HS-5 (cell line): ENCODE measurements around the gene BCAS4.
A peak's percentile ranks its signal among the peaks of the same experiment; 100 is the strongest.
"Not testable (repeated sequence)": the region's sequence is repeated elsewhere in the genome, so short reads cannot be mapped to it uniquely, and the experiment has no call there.

Source experiments
- DNase-seq: peaks from one replicate; pipeline ENCODE4 v3.0.0-alpha.2; 2012; ENCODE audit warnings: low read depth

Gene BCAS4, protein sequence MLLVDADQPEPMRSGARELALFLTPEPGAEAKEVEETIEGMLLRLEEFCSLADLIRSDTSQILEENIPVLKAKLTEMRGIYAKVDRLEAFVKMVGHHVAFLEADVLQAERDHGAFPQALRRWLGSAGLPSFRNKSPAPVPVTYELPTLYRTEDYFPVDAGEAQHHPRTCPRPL

DNA sequence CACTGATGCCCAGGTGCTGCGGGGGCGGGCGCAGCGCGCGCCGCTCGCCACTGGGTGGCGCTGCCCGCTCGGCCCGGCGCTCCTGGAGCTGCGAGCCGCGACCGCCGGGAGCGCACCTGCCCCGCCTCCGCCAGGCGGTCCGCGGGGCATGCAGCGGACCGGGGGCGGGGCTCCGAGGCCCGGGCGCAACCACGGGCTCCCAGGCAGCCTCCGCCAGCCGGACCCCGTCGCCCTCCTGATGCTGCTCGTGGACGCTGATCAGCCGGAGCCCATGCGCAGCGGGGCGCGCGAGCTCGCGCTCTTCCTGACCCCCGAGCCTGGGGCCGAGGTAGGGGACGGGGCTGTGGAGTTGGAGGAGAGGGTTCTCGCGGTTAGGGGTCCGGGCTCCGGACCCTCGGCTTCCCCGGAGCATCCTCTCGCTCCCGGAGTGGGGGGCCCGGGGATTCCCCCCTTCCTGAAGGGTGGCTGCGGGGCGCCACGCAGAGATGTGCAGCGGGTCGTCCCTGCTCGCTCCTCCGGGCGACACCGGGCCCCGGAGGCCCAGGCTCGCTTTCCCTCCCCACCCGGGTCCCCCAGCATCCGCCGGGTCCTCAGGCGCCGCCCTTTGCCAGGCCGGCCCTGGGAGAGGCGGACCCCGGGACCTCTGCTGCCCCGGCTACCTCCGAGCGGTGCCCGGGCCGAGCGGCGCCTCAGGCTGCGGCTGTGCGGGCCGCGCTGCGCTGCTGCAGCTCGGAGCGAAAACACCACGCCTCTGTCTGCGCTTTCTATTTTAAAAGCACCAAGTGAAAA is at the start of gene BCAS4:
TSS of gene BCAS4 (plus strand) at position 216 of the 789 bp plus-strand sequence. CDS start at position 239, 23 bp downstream.
- peak; percentile 89 for DNase-seq

DNA sequence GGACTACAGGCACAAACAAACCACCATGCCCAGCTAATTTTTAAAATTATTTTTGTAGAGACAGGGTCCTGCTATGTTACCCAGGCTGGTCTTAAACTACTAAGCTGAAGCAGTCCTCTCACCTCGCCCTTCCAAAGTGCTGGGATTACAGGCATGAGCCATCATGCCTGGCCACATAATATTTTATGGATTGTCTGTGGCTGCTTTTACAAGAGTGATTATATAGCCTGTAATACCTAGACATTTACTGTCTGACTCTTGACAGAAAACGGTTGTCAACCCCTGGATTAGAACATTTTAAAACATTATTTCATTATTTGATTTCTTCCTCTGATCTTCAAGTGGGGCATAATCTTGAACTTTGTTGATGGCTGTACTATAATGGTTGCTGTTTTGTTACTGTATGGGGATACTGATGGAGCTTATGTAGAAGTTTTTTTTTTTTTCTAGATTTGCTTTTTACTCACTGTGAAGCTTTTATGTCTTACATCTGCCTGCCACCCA is 49.2 kb upstream of the BCAS4 start:
- DNase-seq, result no peak

DNA sequence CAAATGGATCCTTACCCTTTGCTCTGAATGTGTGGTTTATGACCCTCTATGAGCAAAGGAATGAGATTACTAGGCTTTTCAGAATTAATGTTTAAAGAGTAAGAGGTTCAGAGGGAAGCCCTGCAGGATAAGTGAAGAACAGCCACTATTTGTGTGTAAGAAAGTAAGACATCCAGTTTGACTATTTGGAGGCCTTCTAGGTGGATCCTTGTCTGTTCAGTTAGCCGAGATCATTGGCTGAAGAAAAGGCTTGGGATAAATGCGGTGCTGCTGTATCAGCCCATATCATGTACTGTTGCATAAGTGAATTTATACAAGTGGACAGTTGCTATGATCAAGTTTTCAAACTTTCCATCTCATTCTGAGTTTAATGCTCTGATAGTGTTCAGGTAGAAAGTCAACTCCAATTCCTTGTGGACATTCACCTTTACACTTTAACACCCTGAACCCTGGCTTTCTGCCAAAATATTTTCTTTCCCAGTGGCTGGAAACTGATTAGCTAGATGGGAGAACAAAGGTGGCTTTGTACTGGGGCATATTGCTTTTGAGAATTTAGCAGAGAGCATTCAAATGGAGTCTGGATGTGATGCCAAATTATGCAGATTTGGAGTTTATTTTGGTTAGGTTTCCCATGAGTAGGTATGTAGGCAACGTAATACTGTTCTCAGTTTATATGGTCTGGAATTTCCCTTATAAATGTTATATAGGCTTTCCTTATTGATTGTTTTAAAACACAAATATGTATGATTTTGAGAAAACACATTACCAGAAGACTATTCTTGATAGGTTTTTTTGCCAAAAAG is 48.5 kb upstream of the BCAS4 start:
- DNase-seq, result no peak

DNA sequence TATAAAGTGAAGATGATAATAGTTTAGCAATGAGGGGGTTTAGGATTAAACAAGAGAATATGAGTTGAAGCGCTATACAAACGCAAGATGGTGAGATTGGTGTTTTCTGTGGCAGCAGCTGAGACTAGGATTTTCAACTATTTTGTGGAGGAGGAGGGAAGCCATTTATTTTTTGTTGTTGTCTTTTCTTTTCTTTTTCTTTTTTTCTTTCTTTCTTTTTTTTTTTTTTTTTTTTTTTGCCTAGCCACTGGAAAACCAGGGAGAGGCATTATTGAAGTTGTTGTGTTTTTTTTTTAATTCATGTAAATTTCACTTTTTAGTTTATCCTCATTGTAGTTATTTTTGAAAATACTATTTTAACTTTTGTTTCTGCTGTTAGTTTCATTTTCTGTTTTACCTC is 47.6 kb upstream of the BCAS4 start:
- no peak for DNase-seq

DNA sequence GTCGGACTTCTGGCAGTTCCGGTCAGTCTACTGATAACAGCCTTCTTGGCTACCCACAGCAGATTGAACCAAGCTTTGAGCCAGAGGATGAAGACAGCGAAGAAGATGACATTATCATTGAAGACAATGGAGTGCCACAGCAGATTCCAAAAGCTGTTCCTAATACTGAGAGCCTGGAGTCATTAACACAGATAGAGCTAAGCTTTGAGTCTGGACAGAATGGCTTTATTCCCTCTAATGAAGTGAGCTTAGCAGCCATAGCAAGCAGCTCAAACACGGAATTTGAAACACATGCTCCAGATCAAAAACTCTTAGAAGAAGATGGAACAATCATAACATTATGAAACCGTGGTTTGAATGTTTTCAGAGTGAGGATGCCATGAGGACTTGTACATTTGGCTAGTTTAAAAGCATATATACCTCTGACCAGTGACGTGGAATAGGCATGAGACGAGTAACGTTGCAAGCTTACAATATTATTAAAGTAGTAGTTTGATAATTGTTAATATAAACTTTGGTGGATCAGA is 44.7 kb upstream of the BCAS4 start:
- no peak for DNase-seq

DNA sequence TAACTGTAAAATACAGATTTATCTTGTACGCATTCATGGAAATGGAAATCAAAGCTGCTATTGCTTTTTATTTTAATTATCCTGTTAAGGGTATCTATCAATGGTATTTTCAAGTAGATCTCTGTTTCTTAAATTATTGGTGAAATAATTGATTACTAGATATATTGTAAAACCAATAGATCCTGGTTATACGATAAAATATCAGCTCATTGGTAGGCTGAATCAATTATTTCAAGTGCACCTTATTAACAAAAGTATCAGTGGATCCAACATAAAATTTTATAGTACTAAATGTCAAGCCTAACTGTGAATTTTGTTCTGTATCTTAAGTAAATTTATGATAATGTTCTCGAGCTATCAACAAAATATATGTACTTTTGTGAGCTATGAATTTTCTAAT is 41.7 kb upstream of the BCAS4 start:
- DNase-seq, result no peak

DNA sequence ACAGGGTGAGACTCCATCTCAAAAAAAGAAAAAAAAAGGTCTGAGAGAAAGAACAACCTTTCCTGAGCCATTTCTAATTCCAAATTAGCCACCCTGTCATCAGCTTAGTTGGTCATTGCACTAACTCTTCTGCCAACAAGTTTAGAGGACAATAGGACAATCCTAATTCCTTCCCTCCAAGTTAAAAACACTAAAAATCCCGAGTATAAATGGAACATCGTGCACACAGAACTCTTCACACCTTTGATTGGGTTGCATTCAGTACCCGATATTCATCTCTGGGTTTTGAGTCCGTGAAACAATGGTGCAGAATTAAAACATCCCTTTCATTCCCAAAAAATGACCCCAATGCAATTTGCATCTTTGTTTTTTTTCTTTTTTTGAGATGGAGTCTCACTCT is 40.4 kb upstream of the BCAS4 start:
- no peak for DNase-seq

DNA sequence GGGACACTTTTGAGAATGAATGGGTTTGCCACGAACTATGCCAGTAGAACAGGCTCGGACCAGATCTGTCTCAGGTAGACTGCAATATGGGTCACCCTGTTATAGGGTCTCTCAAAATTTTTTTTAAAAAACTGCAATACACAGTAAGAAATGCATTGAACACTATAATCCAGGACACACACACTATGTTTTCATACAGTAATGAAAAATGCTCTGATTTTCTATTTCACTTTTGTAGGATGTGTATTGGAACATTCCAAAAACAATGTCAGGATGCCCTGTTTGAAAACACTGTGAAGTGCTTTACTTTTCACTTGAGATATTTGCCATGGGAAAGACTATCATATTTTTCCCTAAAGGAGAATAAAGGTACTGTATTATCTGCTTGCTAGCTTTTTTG is 38.4 kb upstream of the BCAS4 start:
- no peak for DNase-seq

DNA sequence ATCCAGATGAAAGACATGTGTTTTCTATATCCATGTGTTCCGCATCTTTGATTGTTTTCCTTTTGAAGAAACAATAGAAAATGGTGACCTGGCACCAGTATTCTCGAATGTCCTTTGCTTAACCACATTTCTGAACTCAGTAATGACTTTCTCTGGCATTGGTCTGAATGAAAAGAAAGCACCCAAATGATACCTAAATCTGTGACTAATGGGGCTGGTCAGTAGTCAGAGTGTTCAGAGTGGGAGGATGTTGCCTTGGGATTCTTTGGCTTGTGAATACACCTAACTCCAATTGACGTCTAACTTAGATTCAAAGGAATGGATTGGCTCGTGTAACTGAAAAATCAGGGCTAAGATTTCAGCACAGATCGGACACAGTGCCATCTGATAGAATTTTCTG is 36.4 kb upstream of the BCAS4 start:
- no peak for DNase-seq

DNA sequence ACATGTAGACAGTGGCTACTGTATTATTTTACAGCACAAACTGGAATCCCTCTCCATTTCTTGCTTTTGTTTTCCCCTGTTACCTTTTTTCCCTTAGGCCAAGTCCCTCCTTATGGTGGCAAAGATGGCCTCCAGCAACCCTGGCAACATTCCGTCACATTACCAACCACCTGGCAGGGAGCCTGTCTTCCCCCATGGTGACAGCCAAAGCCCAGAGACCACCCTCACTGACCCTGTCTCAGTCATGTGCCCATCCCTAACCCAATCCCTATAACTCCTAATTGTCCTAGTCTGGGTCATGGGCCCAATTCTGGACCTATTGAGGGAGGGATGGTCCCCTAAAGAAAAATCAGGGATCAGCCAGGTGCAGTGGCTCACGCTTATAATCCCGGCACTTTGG is 35.9 kb upstream of the BCAS4 start:
- DNase-seq, result no peak

DNA sequence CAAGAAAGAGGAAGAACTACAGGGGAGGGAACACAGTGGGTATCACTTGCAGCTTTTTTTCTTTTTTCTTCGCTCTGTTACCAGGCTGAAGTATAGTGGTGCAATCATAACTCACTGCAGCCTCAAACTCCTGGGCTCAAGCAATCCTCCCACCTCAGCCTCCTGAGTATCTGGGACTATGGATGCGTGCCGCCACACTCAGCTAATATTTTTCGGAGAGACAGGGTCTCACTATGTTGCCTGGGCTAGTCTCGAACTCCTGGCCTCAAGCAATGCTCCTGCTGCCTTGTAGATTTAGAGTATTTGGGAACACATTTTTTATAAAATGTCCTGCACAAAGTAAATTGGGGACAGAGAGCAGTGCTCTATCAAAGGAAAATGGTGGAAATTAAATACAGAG is 35.2 kb upstream of the BCAS4 start:
- no peak for DNase-seq

DNA sequence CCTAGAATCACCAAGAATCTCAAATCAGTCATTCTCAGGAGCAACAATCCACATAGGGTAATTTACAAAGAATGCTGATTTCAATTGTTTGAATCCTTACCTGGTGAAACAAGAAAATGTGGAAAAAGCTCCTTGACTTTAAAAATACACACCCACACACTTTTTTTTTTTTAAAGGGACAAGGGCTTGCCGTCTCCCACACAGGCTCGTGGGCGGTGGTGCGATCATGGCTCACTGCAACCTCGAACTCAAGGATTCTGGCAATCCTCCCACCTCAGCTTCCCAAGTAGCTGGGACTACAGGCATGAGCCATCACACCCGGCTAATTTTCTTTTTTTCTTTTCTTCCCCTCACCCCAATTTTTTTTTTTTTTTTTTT is 32.8 kb upstream of the BCAS4 start:
- DNase-seq, result no peak

DNA sequence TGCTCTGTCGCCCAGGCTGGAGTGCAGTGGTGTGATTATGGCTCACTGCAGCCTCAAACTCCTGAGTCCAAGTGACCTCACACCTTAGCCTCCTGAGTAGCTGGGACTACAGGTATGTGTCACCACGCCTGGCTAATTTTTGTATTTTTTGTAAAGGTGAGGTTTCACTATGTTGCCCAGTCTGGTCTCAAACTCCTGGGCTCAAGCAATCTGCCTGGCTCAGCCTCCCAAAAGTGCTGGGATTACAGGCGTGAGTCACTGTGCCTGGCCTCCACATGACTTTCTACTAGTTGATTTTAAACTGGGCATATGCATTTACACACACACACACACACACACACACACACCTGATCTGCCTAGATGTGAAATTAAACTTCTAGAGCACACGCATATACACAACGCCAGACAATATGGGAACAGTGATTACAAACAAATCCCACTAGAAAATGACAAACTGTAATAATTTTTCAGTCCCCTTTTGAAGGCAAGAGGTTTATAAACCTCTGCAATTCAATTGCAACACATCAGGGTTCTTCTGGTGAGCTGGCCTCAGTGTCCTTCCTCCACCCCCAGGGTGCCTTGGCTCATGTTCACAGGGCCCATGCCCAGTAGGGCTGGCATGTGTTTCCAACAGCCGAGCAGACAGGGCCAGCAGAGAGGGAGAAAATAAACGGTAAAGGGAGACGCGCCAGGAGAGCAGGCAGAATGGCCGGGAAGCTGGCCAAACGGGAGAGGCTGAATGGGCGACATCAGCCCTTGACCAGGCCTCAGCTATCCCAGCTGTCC is 32.2 kb upstream of the BCAS4 start:
- peak; percentile 66 for DNase-seq

DNA sequence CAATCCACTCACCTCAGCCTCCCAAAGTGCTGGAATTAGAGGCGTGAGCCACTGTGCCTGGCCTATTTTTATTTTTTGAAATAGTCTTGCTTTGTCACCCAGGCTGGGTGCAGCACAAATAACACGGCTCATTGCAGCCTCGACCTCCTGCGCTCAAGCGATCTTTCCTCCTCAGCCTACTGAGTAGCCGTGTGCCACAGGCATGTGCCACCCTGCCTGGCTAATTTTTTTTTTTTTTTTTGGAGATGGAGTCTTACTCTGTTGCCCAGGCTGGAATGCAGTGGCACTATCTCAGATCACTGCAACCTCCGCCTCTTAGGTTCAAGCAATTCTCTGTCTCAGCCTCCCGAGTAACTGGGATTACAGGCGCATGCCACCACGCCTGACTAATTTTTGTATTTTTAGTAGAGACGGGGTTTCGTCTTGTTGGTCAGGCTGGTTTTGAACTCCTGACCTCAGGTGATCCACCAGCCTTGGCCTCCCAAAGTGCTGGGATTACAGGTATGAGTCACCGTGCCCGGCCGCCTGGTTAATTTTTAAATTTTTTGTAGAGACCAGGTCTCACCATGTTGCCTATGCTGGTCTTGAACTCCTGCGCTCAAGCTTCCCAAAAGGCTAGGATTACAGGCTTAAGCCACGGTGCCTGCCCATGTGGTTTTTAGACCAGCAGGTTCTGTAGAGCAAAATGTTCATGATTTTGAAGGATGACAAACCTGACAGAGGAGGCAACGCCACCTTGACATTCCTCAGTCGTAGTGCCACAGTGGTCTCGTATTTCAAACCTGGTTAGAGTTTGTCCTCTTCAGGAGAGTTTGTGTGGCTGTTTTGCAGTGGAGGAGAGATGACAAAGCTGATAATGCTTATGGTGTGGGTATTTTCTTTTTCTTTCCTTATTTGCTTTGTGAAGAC is 31.1 kb upstream of the BCAS4 start:
- DNase-seq, result not testable (repeated sequence)

DNA sequence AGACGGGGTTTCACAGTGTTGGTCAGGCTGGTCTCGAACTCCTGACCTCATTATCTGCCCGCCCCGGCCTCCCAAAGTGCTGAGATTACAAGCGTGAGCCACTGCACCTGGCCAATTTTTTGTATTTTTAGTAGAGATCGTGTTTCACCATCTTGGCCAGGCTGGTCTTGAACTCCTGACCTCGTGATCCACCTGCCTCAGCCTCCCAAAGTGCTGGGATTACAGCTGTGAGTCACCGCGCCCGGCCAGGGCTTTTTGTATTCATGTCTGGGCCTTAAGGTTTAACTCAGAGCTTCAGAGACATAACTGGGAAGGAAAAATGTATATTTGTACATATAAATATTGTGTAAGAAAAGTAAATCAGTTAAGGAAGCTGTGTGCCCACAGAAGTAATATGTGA is 29.6 kb upstream of the BCAS4 start:
- DNase-seq, result not testable (repeated sequence)

DNA sequence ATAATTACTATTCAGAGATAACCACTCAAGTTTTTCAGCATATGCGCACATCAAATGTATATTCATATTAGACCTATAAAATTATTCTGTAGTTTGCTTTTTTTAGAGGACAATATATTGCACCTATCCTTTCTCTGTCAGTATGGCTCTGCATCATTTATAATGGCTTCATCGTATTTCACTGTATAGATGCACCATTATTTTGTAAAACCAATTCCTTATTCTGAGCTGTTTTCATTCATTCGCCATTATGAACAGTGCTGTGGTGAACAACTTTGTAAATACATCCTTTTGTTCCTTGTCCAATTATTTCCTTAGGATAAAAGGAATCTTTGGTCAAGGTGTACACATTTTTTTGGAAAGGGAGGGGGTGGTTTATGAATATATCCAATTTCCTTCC is 29.2 kb upstream of the BCAS4 start:
- DNase-seq, result no peak

DNA sequence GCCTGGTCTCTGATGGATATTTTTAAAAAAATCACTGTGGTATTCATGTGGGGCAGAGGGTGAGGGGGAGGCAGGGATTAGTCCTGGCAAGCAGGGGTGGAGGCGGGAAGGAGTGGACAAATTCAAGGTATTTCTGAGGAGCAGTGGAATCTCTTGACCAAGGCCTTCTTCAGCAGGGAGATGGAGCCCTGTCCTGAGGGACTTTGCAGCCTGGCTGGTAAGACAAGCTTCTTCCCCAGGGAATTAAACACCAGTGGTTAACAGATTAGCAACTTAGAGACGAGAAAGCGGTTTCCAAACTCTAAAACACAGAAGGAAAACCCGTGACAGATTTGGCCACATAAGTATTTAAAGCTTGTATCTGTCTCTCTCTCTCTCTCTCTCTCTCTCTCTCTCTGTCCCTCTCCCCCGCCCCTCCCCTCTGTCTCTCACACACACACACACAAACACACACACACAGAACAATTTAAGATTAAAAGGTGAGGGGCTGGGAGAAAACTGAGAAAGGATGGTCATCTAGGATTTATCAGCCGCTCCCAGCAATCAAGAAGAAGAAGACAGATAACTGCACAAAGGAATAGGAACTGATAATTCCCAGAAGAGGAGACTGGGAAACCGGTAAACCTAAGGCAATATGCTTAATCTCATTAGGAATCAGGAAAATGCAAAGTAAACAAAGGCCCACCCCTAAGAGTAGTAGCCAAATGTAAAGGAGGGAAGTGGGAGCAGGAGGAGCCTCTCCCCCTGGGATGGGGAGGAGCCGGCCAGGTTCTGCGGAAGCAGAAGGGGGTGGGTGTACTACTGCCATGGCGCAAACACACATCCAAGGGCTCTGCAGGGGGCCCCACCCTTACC is 27.7 kb upstream of the BCAS4 start:
- DNase-seq, result not testable (repeated sequence)

DNA sequence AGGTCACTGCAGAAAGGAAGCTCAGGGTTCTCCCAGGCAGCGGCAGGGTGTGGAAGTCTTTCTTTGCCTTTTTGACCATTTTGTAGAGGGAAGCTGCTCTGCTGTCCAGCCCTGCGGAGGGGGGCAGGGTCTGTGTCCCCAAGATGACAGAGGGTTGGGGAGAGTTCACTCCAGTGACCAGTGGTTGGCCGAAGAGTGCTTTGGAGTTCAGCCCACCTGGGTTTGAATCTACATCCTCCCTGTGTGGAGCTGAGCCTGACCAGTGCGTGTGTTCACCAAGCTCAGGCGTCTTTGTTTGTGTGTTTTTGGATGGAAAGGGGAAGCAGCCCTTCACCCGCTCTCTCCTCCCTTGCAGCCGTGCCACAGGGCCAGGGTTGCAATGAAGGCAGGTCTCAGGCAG is 25.9 kb upstream of the BCAS4 start:
- not testable (repeated sequence) for DNase-seq

DNA sequence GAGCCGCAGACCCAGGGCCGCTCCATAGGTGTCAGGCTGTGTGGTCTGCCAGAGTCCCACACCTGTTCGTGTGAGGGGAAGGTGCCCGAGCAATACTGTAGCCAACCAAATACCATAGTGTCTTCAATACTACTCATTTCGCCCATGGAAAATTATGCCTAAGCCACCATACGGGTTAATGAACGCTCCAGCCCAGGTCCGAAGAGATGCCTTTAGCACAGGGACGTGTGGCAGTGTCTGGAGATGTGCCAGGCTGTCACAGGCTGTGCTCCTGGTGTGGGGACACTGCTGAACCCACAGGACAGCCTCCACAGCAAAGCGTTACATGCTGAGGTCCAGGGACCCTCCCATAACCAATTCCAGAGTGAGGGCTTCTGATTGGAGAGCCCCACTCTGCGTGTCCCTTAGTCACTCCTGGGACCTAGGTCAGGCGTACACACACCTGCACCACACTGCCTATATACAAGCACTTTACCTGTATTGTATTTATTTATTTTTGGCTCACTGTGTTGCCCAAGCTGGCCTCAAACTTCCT is 25.2 kb upstream of the BCAS4 start:
- not testable (repeated sequence) for DNase-seq
